Liver (tissue), 9 donors: Measurements from ENCODE around the gene BTBD17. TPM values are rescaled to one million over a fixed set of nuclear protein-coding genes. Genes with fewer than 3 reads are reported as not detected.
A peak's percentile ranks its signal among the peaks of the same experiment; 100 is the strongest.

ENCODE experiments used
- DNase-seq: peaks from one replicate; pipeline ENCODE4 v3.0.0-alpha.2; 2017; ENCODE audit warnings: low spot score
- H3K27ac ChIP-seq, 2 donors: one replicate each; pipeline ENCODE4 v1.7.0; 2013; ENCODE audit warnings: inconsistent platforms in 2 of 2, low read length in 2 of 2, control low read depth in 1 of 2, low read depth in 1 of 2, mild to moderate bottlenecking in 1 of 2
- H3K27me3 ChIP-seq, 4 donors: one replicate each; pipeline versions ENCODE4 v1.6.1 to v1.7.0; 2013; ENCODE audit warnings: low read length in 3 of 4, inconsistent platforms in 1 of 4, mild to moderate bottlenecking in 1 of 4, moderate library complexity in 1 of 4; ENCODE audit not compliant: control insufficient read depth in 4 of 4, insufficient read depth in 4 of 4
- H3K36me3 ChIP-seq, 4 donors: one replicate each; pipeline versions ENCODE4 v1.6.1 to v1.7.0; 2013; ENCODE audit warnings: low read length in 3 of 4, mild to moderate bottlenecking in 3 of 4, low read depth in 1 of 4, moderate library complexity in 1 of 4; ENCODE audit not compliant: control insufficient read depth in 4 of 4, insufficient read depth in 3 of 4
- H3K4me1 ChIP-seq, 4 donors: one replicate each; pipeline versions ENCODE4 v1.6.1 to v1.7.0; 2013; ENCODE audit warnings: low read length in 3 of 4, mild to moderate bottlenecking in 3 of 4, moderate library complexity in 1 of 4; ENCODE audit not compliant: control insufficient read depth in 4 of 4, insufficient read depth in 4 of 4
- H3K4me3 ChIP-seq, 3 donors: one replicate each; pipeline versions ENCODE4 v1.6.1 to v1.7.0; 2013; ENCODE audit warnings: low read length in 3 of 3, control low read depth in 1 of 3, low read depth in 1 of 3, mild to moderate bottlenecking in 1 of 3
- H3K9ac ChIP-seq, 2 donors: one replicate each; pipeline ENCODE4 v1.7.0; 2013; ENCODE audit warnings: low read length in 2 of 2, mild to moderate bottlenecking in 2 of 2, moderate library complexity in 2 of 2, control low read depth in 1 of 2, low read depth in 1 of 2
- H3K9me3 ChIP-seq, 4 donors: one replicate each; pipeline versions ENCODE4 v1.6.1 to v1.7.0; 2013; ENCODE audit warnings: low read length in 3 of 4; ENCODE audit not compliant: control insufficient read depth in 4 of 4
- CTCF ChIP-seq: fragments of 150-350 bp; IDR thresholded peaks from 2 replicates; pipeline ENCODE4 v1.5.1; 2017; ENCODE audit warnings: improper control_type of control experiment, low read depth, low read length; ENCODE audit not compliant: missing input control
- EGR1 ChIP-seq, 2 donors: IDR thresholded peaks; 2 replicates each; pipeline ENCODE4 v1.6.1; 2016 to 2018; ENCODE audit warnings: antibody characterized with exemption in 2 of 2, low read depth in 2 of 2
- FOXA1 ChIP-seq: IDR thresholded peaks from 2 replicates; pipeline ENCODE4 v1.6.1; 2016; ENCODE audit warnings: antibody characterized with exemption
- FOXA2 ChIP-seq: IDR thresholded peaks from 2 replicates; pipeline ENCODE4 v1.6.1; 2016; ENCODE audit warnings: antibody characterized with exemption
- GABPA ChIP-seq, 2 donors: IDR thresholded peaks in 1 of 2; conservative IDR thresholded peaks in 1 of 2; 2 replicates each; pipeline ENCODE4 v1.6.1; 2016; ENCODE audit warnings: antibody characterized with exemption in 2 of 2, mild to moderate bottlenecking in 1 of 2, moderate library complexity in 1 of 2
- HNF4G ChIP-seq: IDR thresholded peaks from 2 replicates; pipeline ENCODE4 v1.6.1; 2016; ENCODE audit warnings: antibody characterized with exemption
- JUND ChIP-seq, 2 donors: IDR thresholded peaks; 2 replicates each; pipeline ENCODE4 v1.6.1; 2016; ENCODE audit warnings: antibody characterized with exemption in 2 of 2
- MAX ChIP-seq: IDR thresholded peaks from 2 replicates; pipeline ENCODE4 v1.6.1; 2016; ENCODE audit warnings: antibody characterized with exemption
- NR2F2 ChIP-seq: IDR thresholded peaks from 2 replicates; pipeline ENCODE4 v1.6.1; 2016; ENCODE audit warnings: antibody characterized with exemption
- RAD21 ChIP-seq, 2 donors: IDR thresholded peaks; 2 replicates each; pipeline ENCODE4 v1.6.1; 2016; ENCODE audit warnings: antibody characterized with exemption in 2 of 2, mild to moderate bottlenecking in 2 of 2
- REST ChIP-seq: IDR thresholded peaks from 2 replicates; pipeline ENCODE4 v1.6.1; 2016; ENCODE audit warnings: antibody characterized with exemption, mild to moderate bottlenecking
- RXRA ChIP-seq, 2 donors: IDR thresholded peaks; 2 replicates each; pipeline ENCODE4 v1.6.1; 2017 to 2018; ENCODE audit warnings: antibody characterized with exemption in 2 of 2, mild to moderate bottlenecking in 1 of 2
- SP1 ChIP-seq: IDR thresholded peaks from 2 replicates; pipeline ENCODE4 v1.6.1; 2018; ENCODE audit warnings: antibody characterized with exemption, mild to moderate bottlenecking
- TAF1 ChIP-seq: conservative IDR thresholded peaks from 2 replicates; pipeline ENCODE4 v1.6.1; 2016; ENCODE audit warnings: antibody characterized with exemption, mild to moderate bottlenecking
- YY1 ChIP-seq: IDR thresholded peaks from 2 replicates; pipeline ENCODE4 v1.6.1; 2016; ENCODE audit warnings: antibody characterized with exemption, mild to moderate bottlenecking
- ZBTB33 ChIP-seq: IDR thresholded peaks from 2 replicates; pipeline ENCODE4 v1.6.1; 2016; ENCODE audit warnings: antibody characterized with exemption
- WGBS: extraction: QIAGEN DNeasy Blood & Tissue Kit; methylation state at CpG from one replicate; pipeline ENCODE4 v1.1.7; 2013; 5-methylcytosine and 5-hydroxymethylcytosine counted together
- polyA plus RNA-seq, 2 donors: library from polyadenylated mRNA; stranded (reverse) in 1 of 2; unstranded in 1 of 2; fragments of 200-250 nt in 1 of 2; fragments of >200 nt in 1 of 2; fragmentation: Nextera tagmentation in 1 of 2; extraction: Ambion mirVana in 1 of 2; gene quantifications; one replicate each; pipeline versions ENCODE4 v1.2.1 to v1.2.3, GENCODE V29; 2013 to 2015
- total RNA-seq, 2 donors: library from RNA; depleted of rRNA; stranded (reverse); fragments of >200 nt; gene quantifications; one replicate each; pipeline ENCODE4 v1.2.3, GENCODE V29; 2014
- donor health status: healthy.
- donor health status: healthy.
- donor health status: healthy.
- donor health status: healthy.
- donor health status: healthy.

Gene BTBD17
- total and polyA plus RNA-seq, 4 donors: not detected

- H3K9ac ChIP-seq: no peak overlapping the region
- 34% methylated on average over 14 of the region's 14 CpGs for WGBS
- H3K9me3 ChIP-seq: no peaks in the 10 kb centered on the region
- peak; percentile 76 for DNase-seq
- TF ChIP-seq ZBTB33: no peak
- peak; percentile 92 to 94 for TF ChIP-seq RAD21 (IDR thresholded peaks at IDR 0.05)
- TF ChIP-seq REST: no peak
- no peak for TF ChIP-seq FOXA2
- TF ChIP-seq EGR1 (IDR thresholded peaks at IDR 0.05; ENCODE audit: low read depth in 2 of 2): no peak
- no peak for TF ChIP-seq MAX
- TF ChIP-seq GABPA (IDR thresholded peaks at IDR 0.05 in 1 of 2, conservative IDR thresholded peaks at IDR 0.05 in 1 of 2): no peak
- peak; percentile 95 for TF ChIP-seq CTCF
- no peak overlapping the region for H3K27ac ChIP-seq
- no peaks in the 10 kb centered on the region for H3K27me3 ChIP-seq
- H3K36me3 ChIP-seq: no peaks in the 10 kb centered on the region
- peaks cover under 1 to 11% (median 7%) of the 10 kb centered on the region in 4 donors for H3K4me1 ChIP-seq
- no peak overlapping the region for H3K4me3 ChIP-seq
Measured at GRCh38 chr17:74368341-74369081, 6.8 kb upstream of the BTBD17 start.

GRCh38 chr17:74367206-74367605 is 5.5 kb upstream of the BTBD17 start, which contains the start of gene GPR142:
Gene GPR142 (plus strand): TSS chr17:74367506. CDS start chr17:74369541, 2,035 bp downstream.
- H3K27me3 ChIP-seq: no peaks in the 10 kb centered on the region
- WGBS: 84% methylated on average over 5 of the region's 5 CpGs
- DNase-seq: no peak
- H3K4me1 ChIP-seq: peaks cover 0 to 8% (median 4%) of the 10 kb centered on the region in 4 donors
- TF ChIP-seq FOXA1 (no peak), GABPA (IDR thresholded peaks at IDR 0.05 in 1 of 2, conservative IDR thresholded peaks at IDR 0.05 in 1 of 2) (no peak), FOXA2 (no peak), RAD21 (IDR thresholded peaks at IDR 0.05) (no peak), CTCF (no peak), JUND (IDR thresholded peaks at IDR 0.05) (no peak), ZBTB33 (no peak), HNF4G (no peak), NR2F2 (no peak), MAX (no peak), RXRA (IDR thresholded peaks at IDR 0.05) (no peak), SP1 (no peak), TAF1 (no peak), YY1 (no peak)
- no peak within 1 kb of the TSS for H3K27ac ChIP-seq
- H3K9ac ChIP-seq: no peak within 1 kb of the TSS
- H3K9me3 ChIP-seq: no peaks in the 10 kb centered on the region
- no peak within 1 kb of the TSS for H3K4me3 ChIP-seq
- no peaks in the 10 kb centered on the region for H3K36me3 ChIP-seq
